ENCODE results near the gene CHSY1. TPM values are rescaled to one million over a fixed set of nuclear protein-coding genes. Genes with fewer than 3 reads are reported as not detected.

The CHSY1 gene
- total RNA-seq, 4 donors from 2014 or later, result 23.7 to 32.8 (median 29.9) TPM

GRCh38 chr15:101244036-101244781 lies 7.6 kb downstream of the CHSY1 start:
- 54 to 59% methylated on average over 7 of the region's 7 CpGs for WGBS, 2 donors
- intact Hi-C loops (cut with DNase I; ENCODE audit: low total_unique reads), result no loop called here
- DNase-seq (ENCODE audit: low spot score in 2 of 2), result peak in 1 of 2 donors; percentile 34
- TF ChIP-seq, protein P1, sequence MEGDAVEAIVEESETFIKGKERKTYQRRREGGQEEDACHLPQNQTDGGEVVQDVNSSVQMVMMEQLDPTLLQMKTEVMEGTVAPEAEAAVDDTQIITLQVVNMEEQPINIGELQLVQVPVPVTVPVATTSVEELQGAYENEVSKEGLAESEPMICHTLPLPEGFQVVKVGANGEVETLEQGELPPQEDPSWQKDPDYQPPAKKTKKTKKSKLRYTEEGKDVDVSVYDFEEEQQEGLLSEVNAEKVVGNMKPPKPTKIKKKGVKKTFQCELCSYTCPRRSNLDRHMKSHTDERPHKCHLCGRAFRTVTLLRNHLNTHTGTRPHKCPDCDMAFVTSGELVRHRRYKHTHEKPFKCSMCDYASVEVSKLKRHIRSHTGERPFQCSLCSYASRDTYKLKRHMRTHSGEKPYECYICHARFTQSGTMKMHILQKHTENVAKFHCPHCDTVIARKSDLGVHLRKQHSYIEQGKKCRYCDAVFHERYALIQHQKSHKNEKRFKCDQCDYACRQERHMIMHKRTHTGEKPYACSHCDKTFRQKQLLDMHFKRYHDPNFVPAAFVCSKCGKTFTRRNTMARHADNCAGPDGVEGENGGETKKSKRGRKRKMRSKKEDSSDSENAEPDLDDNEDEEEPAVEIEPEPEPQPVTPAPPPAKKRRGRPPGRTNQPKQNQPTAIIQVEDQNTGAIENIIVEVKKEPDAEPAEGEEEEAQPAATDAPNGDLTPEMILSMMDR (IDR thresholded peaks at IDR 0.05), result no peak
- no peak for TF ChIP-seq POLR2A (IDR thresholded peaks at IDR 0.05)
- no peak overlapping the region for H3K4me3 ChIP-seq (ENCODE audit: low read depth, poor library complexity, severe bottlenecking)

GRCh38 chr15:101243420-101243819 lies 8.4 kb downstream of the CHSY1 start:
- TF ChIP-seq, protein P1 (IDR thresholded peaks at IDR 0.05), result no peak
- no peak for TF ChIP-seq POLR2A (IDR thresholded peaks at IDR 0.05)
- DNase-seq (ENCODE audit: low spot score in 2 of 2), result peak in 1 of 2 donors; percentile 70
- WGBS, 2 donors, result 88 to 93% methylated on average over 9 of the region's 9 CpGs
- no peak overlapping the region for H3K4me3 ChIP-seq (ENCODE audit: low read depth, poor library complexity, severe bottlenecking)
- intact Hi-C loops (cut with DNase I; ENCODE audit: low total_unique reads), result no loop called here

GRCh38 chr15:101242999-101243336 lies 8.9 kb downstream of the CHSY1 start:
- intact Hi-C loops (cut with DNase I; ENCODE audit: low total_unique reads), result no loop called here
- WGBS, 2 donors, result 49 to 50% methylated on average over 6 of the region's 6 CpGs
- DNase-seq (ENCODE audit: low spot score in 2 of 2), result peak in 1 of 2 donors; percentile 57
- no peak for TF ChIP-seq POLR2A (IDR thresholded peaks at IDR 0.05)
- TF ChIP-seq, protein P1 (IDR thresholded peaks at IDR 0.05), result no peak
- H3K4me3 ChIP-seq (ENCODE audit: low read depth, poor library complexity, severe bottlenecking), result no peak overlapping the region

GRCh38 chr15:101242160-101242998 lies 9.5 kb downstream of the CHSY1 start:
- intact Hi-C loops (cut with DNase I; ENCODE audit: low total_unique reads), result no loop called here
- no peak overlapping the region for H3K4me3 ChIP-seq (ENCODE audit: low read depth, poor library complexity, severe bottlenecking)
- 45 to 48% methylated on average over 12 of the region's 12 CpGs for WGBS, 2 donors

GRCh38 chr15:101240358-101240757 lies 11.5 kb downstream of the CHSY1 start:
- intact Hi-C loops (cut with DNase I; ENCODE audit: low total_unique reads), result no loop called here
- TF ChIP-seq, protein P1 (IDR thresholded peaks at IDR 0.05), result no peak
- no peak for TF ChIP-seq POLR2A (IDR thresholded peaks at IDR 0.05)
- no peak for DNase-seq (ENCODE audit: low spot score in 2 of 2)
- no peak overlapping the region for H3K4me3 ChIP-seq (ENCODE audit: low read depth, poor library complexity, severe bottlenecking)
- 38 to 45% methylated on average over 5 of the region's 5 CpGs for WGBS, 2 donors

More at GRCh38 chr15:101242160-101242998, 9.5 kb downstream of the CHSY1 start:
- TF ChIP-seq POLR2A (IDR thresholded peaks at IDR 0.05), result no peak
- TF ChIP-seq, protein P1 (IDR thresholded peaks at IDR 0.05), result no peak
- peak in 1 of 2 donors; percentile 64 for DNase-seq (ENCODE audit: low spot score in 2 of 2)
